CD14-positive monocyte (primary cell): ENCODE results near the gene TBC1D4. TPM values are rescaled to one million over a fixed set of nuclear protein-coding genes. Genes with fewer than 3 reads are reported as not detected.
A peak's percentile ranks its signal among the peaks of the same experiment; 100 is the strongest.

Experiments
- DNase-seq, 3 donors: peaks; one replicate each; pipeline ENCODE4 v3.0.0-alpha.2; 2011 to 2022
- H2AFZ ChIP-seq: 2 replicates; pipeline ENCODE4 v1.6.0; 2012; ENCODE audit warnings: mild to moderate bottlenecking, low read depth, low read length, inconsistent platforms; ENCODE audit not compliant: insufficient read depth, poor library complexity, severe bottlenecking
- H3K27ac ChIP-seq, 2 donors: 1 replicate in 1 of 2; 2 replicates in 1 of 2; pipeline ENCODE4 v1.5.1; 2012 to 2013; ENCODE audit warnings: low read length in 2 of 2, control low read depth in 1 of 2, inconsistent platforms in 1 of 2, low read depth in 1 of 2, mild to moderate bottlenecking in 1 of 2
- H3K27me3 ChIP-seq, 2 donors: one replicate each; pipeline versions ENCODE4 v1.6.0 to v1.6.1; 2011 to 2013; ENCODE audit warnings: low read length in 2 of 2; ENCODE audit not compliant: control insufficient read depth in 2 of 2, insufficient read depth in 2 of 2
- H3K36me3 ChIP-seq, 2 donors: replicated peaks in 1 of 2; 1 replicate in 1 of 2; 2 replicates in 1 of 2; pipeline versions ENCODE4 v1.5.1 to v1.6.1; 2012 to 2013; ENCODE audit warnings: low read length in 2 of 2, control low read depth in 1 of 2, inconsistent platforms in 1 of 2, mild to moderate bottlenecking in 1 of 2; ENCODE audit not compliant: insufficient read depth in 2 of 2, control insufficient read depth in 1 of 2
- H3K4me1 ChIP-seq, 2 donors: 1 replicate in 1 of 2; 2 replicates in 1 of 2; pipeline versions ENCODE4 v1.5.1 to v1.6.1; 2012 to 2013; ENCODE audit warnings: low read length in 2 of 2, control low read depth in 1 of 2, inconsistent platforms in 1 of 2, mild to moderate bottlenecking in 1 of 2, moderate library complexity in 1 of 2; ENCODE audit not compliant: insufficient read depth in 2 of 2, control insufficient read depth in 1 of 2
- H3K4me2 ChIP-seq: replicated peaks from 2 replicates; pipeline ENCODE3; 2012; ENCODE audit warnings: low read length, moderate library complexity, mild to moderate bottlenecking; ENCODE audit not compliant: poor library complexity, severe bottlenecking; ENCODE audit errors: extremely low read depth
- H3K4me3 ChIP-seq, 3 experiments: fragments of 200-600 bp in 1 of 3; sonication (generic) in 1 of 3; replicated peaks in 1 of 3; 1 replicate in 2 of 3; 2 replicates in 1 of 3; pipeline ENCODE4 v1.5.1; 2011 to 2013; ENCODE audit warnings: low read length in 3 of 3, mild to moderate bottlenecking in 3 of 3, control low read depth in 2 of 3, low read depth in 2 of 3, inconsistent platforms in 1 of 3, moderate library complexity in 1 of 3
- H3K79me2 ChIP-seq: 2 replicates; pipeline ENCODE4 v1.6.0; 2012; ENCODE audit warnings: mild to moderate bottlenecking, control low read depth, inconsistent platforms, low read length, moderate library complexity; ENCODE audit not compliant: insufficient read depth
- H3K9ac ChIP-seq: 2 replicates; pipeline ENCODE4 v1.6.0; 2017; ENCODE audit warnings: low read length, mild to moderate bottlenecking; ENCODE audit not compliant: insufficient read depth, poor library complexity, severe bottlenecking
- H3K9me3 ChIP-seq, 2 donors: replicated peaks in 1 of 2; 1 replicate in 1 of 2; 2 replicates in 1 of 2; pipeline versions ENCODE4 v1.5.1 to v1.6.1; 2012 to 2013; ENCODE audit warnings: low read length in 2 of 2, control low read depth in 1 of 2; ENCODE audit not compliant: control insufficient read depth in 1 of 2, insufficient read depth in 1 of 2
- H4K20me1 ChIP-seq: 2 replicates; pipeline ENCODE4 v1.6.0; 2012; ENCODE audit warnings: mild to moderate bottlenecking, low read length, control low read depth, moderate library complexity; ENCODE audit not compliant: insufficient read depth
- H3K27ac Mint-ChIP-seq, 7 donors: one replicate each; pipeline ENCODE4 v1.8.0; 2020; ENCODE audit warnings: mild to moderate bottlenecking in 7 of 7, mixed read lengths in 7 of 7, moderate library complexity in 6 of 7, inconsistent platforms in 2 of 7
- H3K27me3 Mint-ChIP-seq, 3 donors: one replicate each; pipeline ENCODE4 v1.8.0; 2021 to 2022; ENCODE audit warnings: low read depth in 3 of 3, mild to moderate bottlenecking in 3 of 3, mixed read lengths in 3 of 3, moderate library complexity in 3 of 3, inconsistent platforms in 1 of 3
- H3K36me3 Mint-ChIP-seq, 2 donors: one replicate each; pipeline ENCODE4 v1.8.0; 2020; ENCODE audit warnings: mixed read lengths in 2 of 2, inconsistent platforms in 1 of 2, mild to moderate bottlenecking in 1 of 2
- H3K4me1 Mint-ChIP-seq: one replicate; pipeline ENCODE4 v1.8.0; 2020; ENCODE audit warnings: mild to moderate bottlenecking, mixed read lengths
- H3K4me3 Mint-ChIP-seq, 2 donors: one replicate each; pipeline ENCODE4 v1.8.0; 2020; ENCODE audit warnings: mild to moderate bottlenecking in 2 of 2, mixed read lengths in 2 of 2, moderate library complexity in 1 of 2
- H3K9me3 Mint-ChIP-seq, 7 donors: one replicate each; pipeline ENCODE4 v1.8.0; 2020 to 2022; ENCODE audit warnings: mixed read lengths in 7 of 7, mild to moderate bottlenecking in 6 of 7, moderate library complexity in 6 of 7, inconsistent platforms in 2 of 7
- WGBS: methylation state at CpG from one replicate; pipeline ENCODE4 v1.1.5; 2013; ENCODE audit warnings: missing lambda C conversion rate; ENCODE audit not compliant: insufficient coverage; 5-methylcytosine and 5-hydroxymethylcytosine counted together
- intact Hi-C, 2 donors: fragments of 100-400 bp; cut with micrococcal nuclease; formaldehyde crosslinking; loops; one replicate each; pipeline versions ENCODE4 v1.15.0 to v1.15.1; 2023
- polyA plus RNA-seq, 3 donors: library from polyadenylated mRNA; depleted of rRNA in 1 of 3; unstranded in 2 of 3; stranded (reverse) in 1 of 3; fragments of 300-500 nt in 2 of 3; fragments of >200 nt in 1 of 3; fragmentation: Illumina TruSeq in 2 of 3; gene quantifications; 1 replicate in 2 of 3; 2 replicates in 1 of 3; pipeline ENCODE4 v1.2.3, GENCODE V29; 2012 to 2021
- TF ChIP-seq, protein P1 (sequence below): fragments of 200-600 bp; IDR thresholded peaks from one replicate; pipeline ENCODE4 v1.8.0; 2022; ENCODE audit warnings: antibody characterized with exemption, mild to moderate bottlenecking

The TBC1D4 gene
- polyA plus RNA-seq, 3 donors, result 2.0 to 6.7 (median 2.5) TPM

GRCh38 chr13:75395901-75396300 is 86.1 kb downstream of the TBC1D4 start:
- Histone ChIP-seq H3K4me1 (peaks cover 7% of the 10 kb centered on the region in 2 donors), H3K79me2 (no peaks in the 10 kb centered on the region), H2AFZ (no peak overlapping the region), H3K27ac (no peak overlapping the region), H4K20me1 (no peaks in the 10 kb centered on the region), H3K36me3 (no peaks in the 10 kb centered on the region), H3K9ac (no peak overlapping the region), H3K4me2 (no peak overlapping the region), H3K4me3 (no peak overlapping the region), H3K27me3 (no peaks in the 10 kb centered on the region), H3K9me3 (peaks cover 0 to 15% of the 10 kb centered on the region in 2 donors)
- no CpG with 5 or more reads among the region's 4 CpGs for WGBS
- peaks cover 9% of the 10 kb centered on the region for H3K4me1 Mint-ChIP-seq
- H3K9me3 Mint-ChIP-seq, result peaks cover 6 to 22% (median 16%) of the 10 kb centered on the region in 7 donors
- H3K4me3 Mint-ChIP-seq, result no peak overlapping the region
- no peak for DNase-seq
- no peaks in the 10 kb centered on the region for H3K36me3 Mint-ChIP-seq
- TF ChIP-seq, protein P1, sequence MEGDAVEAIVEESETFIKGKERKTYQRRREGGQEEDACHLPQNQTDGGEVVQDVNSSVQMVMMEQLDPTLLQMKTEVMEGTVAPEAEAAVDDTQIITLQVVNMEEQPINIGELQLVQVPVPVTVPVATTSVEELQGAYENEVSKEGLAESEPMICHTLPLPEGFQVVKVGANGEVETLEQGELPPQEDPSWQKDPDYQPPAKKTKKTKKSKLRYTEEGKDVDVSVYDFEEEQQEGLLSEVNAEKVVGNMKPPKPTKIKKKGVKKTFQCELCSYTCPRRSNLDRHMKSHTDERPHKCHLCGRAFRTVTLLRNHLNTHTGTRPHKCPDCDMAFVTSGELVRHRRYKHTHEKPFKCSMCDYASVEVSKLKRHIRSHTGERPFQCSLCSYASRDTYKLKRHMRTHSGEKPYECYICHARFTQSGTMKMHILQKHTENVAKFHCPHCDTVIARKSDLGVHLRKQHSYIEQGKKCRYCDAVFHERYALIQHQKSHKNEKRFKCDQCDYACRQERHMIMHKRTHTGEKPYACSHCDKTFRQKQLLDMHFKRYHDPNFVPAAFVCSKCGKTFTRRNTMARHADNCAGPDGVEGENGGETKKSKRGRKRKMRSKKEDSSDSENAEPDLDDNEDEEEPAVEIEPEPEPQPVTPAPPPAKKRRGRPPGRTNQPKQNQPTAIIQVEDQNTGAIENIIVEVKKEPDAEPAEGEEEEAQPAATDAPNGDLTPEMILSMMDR, result no peak
- intact Hi-C loops, result no loop called here
- no peak overlapping the region for H3K27ac Mint-ChIP-seq
- H3K27me3 Mint-ChIP-seq, result peaks cover 0 to 1% (median 0%) of the 10 kb centered on the region in 3 donors

GRCh38 chr13:75395066-75395465 is 86.9 kb downstream of the TBC1D4 start:
- Histone ChIP-seq H3K9ac (no peak overlapping the region), H3K79me2 (no peaks in the 10 kb centered on the region), H3K27me3 (no peaks in the 10 kb centered on the region), H3K4me2 (no peak overlapping the region), H2AFZ (no peak overlapping the region), H3K36me3 (no peaks in the 10 kb centered on the region), H3K4me1 (peaks cover 7% of the 10 kb centered on the region in 2 donors), H4K20me1 (no peaks in the 10 kb centered on the region), H3K9me3 (peaks cover 0 to 15% of the 10 kb centered on the region in 2 donors), H3K27ac (no peak overlapping the region), H3K4me3 (no peak overlapping the region)
- Mint-ChIP-seq H3K4me1 (peaks cover 9% of the 10 kb centered on the region), H3K27ac (no peak overlapping the region), H3K4me3 (no peak overlapping the region), H3K27me3 (peaks cover 0 to 1% (median 0%) of the 10 kb centered on the region in 3 donors), H3K36me3 (no peaks in the 10 kb centered on the region), H3K9me3 (peaks cover 6 to 20% (median 14%) of the 10 kb centered on the region in 7 donors)
- WGBS, result no CpG with 5 or more reads among the region's 5 CpGs
- TF ChIP-seq, protein P1, result no peak
- peak; percentile 32 to 43 (median 38) for DNase-seq
- intact Hi-C loops, result no loop called here
